Neural progenitor cell (in vitro differentiated cells): ENCODE results near the gene KDM4E. TPM values are rescaled to one million over a fixed set of nuclear protein-coding genes. Genes with fewer than 3 reads are reported as not detected.

Experiments used
- DNase-seq: peaks from one replicate; pipeline ENCODE4 v3.0.0-alpha.2; 2016; ENCODE audit warnings: low spot score
- H2AFZ ChIP-seq: fragments of 200-600 bp; sonication (generic); replicated peaks from 2 replicates; pipeline ENCODE4 v1.6.1; 2016; ENCODE audit warnings: antibody characterized with exemption
- H3F3A ChIP-seq: fragments of 200-600 bp; sonication (generic); 2 replicates; pipeline ENCODE4 v1.6.1; 2016; ENCODE audit warnings: antibody characterized with exemption, low read depth
- H3K27ac ChIP-seq: fragments of 200-600 bp; sonication (generic); 2 replicates; pipeline ENCODE4 v1.5.1; 2016; ENCODE audit warnings: mild to moderate bottlenecking
- H3K27me3 ChIP-seq: fragments of 200-600 bp; sonication (generic); 2 replicates; pipeline ENCODE4 v1.6.1; 2016; ENCODE audit warnings: mild to moderate bottlenecking, moderate library complexity
- H3K36me3 ChIP-seq: fragments of 200-600 bp; sonication (generic); 2 replicates; pipeline ENCODE4 v1.5.1; 2016
- H3K4me1 ChIP-seq: fragments of 200-600 bp; sonication (generic); 2 replicates; pipeline ENCODE4 v1.6.1; 2016; ENCODE audit warnings: mixed run types
- H3K4me2 ChIP-seq: fragments of 200-600 bp; sonication (generic); 2 replicates; pipeline ENCODE4 v1.6.1; 2016
- H3K4me3 ChIP-seq: fragments of 200-600 bp; sonication (generic); 2 replicates; pipeline ENCODE4 v1.5.1; 2016
- H3K79me2 ChIP-seq: fragments of 200-600 bp; sonication (generic); 2 replicates; pipeline ENCODE4 v1.6.1; 2016; ENCODE audit warnings: low read depth
- H3K9ac ChIP-seq: fragments of 200-600 bp; sonication (generic); 2 replicates; pipeline ENCODE4 v1.6.1; 2016
- H3K9me3 ChIP-seq: fragments of 200-600 bp; sonication (generic); 2 replicates; pipeline ENCODE4 v1.5.1; 2016; ENCODE audit warnings: low read depth
- H4K20me1 ChIP-seq: fragments of 200-600 bp; sonication (generic); 2 replicates; pipeline ENCODE4 v1.6.1; 2016; ENCODE audit warnings: low read depth
- H3K27ac Mint-ChIP-seq: 3 replicates; pipeline ENCODE4 v1.8.0; 2021; ENCODE audit warnings: mixed read lengths
- H3K27me3 Mint-ChIP-seq: 2 replicates; pipeline ENCODE4 v1.8.0; 2022; ENCODE audit warnings: low read depth, mild to moderate bottlenecking, inconsistent platforms, moderate library complexity, mixed read lengths; ENCODE audit not compliant: insufficient read depth
- H3K36me3 Mint-ChIP-seq: 3 replicates; pipeline ENCODE4 v1.8.0; 2021; ENCODE audit warnings: mixed read lengths
- H3K4me1 Mint-ChIP-seq: 3 replicates; pipeline ENCODE4 v1.8.0; 2021; ENCODE audit warnings: mixed read lengths
- H3K4me3 Mint-ChIP-seq: 3 replicates; pipeline ENCODE4 v1.8.0; 2021; ENCODE audit warnings: mild to moderate bottlenecking, moderate library complexity, mixed read lengths
- H3K9me3 Mint-ChIP-seq: 3 replicates; pipeline ENCODE4 v1.8.0; 2020; ENCODE audit warnings: mixed read lengths
- EZH2 ChIP-seq: fragments of 200-600 bp; sonication (generic); IDR thresholded peaks from 2 replicates; pipeline ENCODE4 v1.6.1; 2017; ENCODE audit warnings: antibody characterized with exemption, mild to moderate bottlenecking, moderate library complexity
- EZH2phosphoT487 ChIP-seq: fragments of 200-600 bp; sonication (generic); IDR thresholded peaks from 2 replicates; pipeline ENCODE4 v1.6.1; 2017; ENCODE audit warnings: antibody characterized with exemption
- total RNA-seq: library from RNA; depleted of rRNA; stranded (reverse); fragments of >200 nt; gene quantifications from 2 replicates; pipeline ENCODE4 v1.2.3, GENCODE V29; 2015; ENCODE audit warnings: low replicate concordance
- TF ChIP-seq, protein P1 (sequence below): fragments of 200-600 bp; sonication (generic); IDR thresholded peaks from 2 replicates; pipeline ENCODE4 v1.5.1; 2017; ENCODE audit warnings: antibody characterized with exemption, mild to moderate bottlenecking

KDM4E gene
- total RNA-seq: not detected in 2 replicates

DNA sequence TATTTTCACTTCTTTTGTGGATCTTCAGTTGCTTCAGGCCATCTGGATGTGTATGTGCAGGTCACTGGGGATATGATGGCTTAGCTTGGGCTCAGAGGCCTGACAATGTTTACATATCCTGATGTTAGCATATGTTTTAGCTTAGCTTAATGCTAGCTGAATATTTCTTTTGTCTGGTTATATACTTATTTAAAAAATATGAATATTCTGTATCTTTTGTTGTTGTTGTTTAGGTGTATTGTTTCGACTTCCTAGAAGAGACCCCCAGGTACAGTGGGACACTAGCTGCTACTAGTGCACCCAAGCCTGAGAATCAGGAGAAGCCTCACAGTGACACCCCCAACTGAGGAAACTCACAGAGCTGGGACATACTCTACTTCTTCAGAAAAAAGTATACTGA, at the start of gene KDM4E:
KDM4E (plus strand) TSS at position 301 of the 400 bp plus-strand sequence. CDS start 300 bp downstream, outside the sequence.
- H3K4me3 Mint-ChIP-seq: no peak within 1 kb of the TSS
- H3K9me3 ChIP-seq: no peaks in the 10 kb centered on the region
- no peak within 1 kb of the TSS for H3K27ac ChIP-seq
- no peak within 1 kb of the TSS for H3K4me2 ChIP-seq
- no peaks in the 10 kb centered on the region for H3K9me3 Mint-ChIP-seq
- H4K20me1 ChIP-seq: no peaks in the 10 kb centered on the region
- H3K4me1 Mint-ChIP-seq: no peaks in the 10 kb centered on the region
- no peaks in the 10 kb centered on the region for H3F3A ChIP-seq
- no peaks in the 10 kb centered on the region for H3K36me3 ChIP-seq
- H3K4me3 ChIP-seq: no peak within 1 kb of the TSS
- no peak within 1 kb of the TSS for H2AFZ ChIP-seq
- no peaks in the 10 kb centered on the region for H3K27me3 Mint-ChIP-seq
- no peaks in the 10 kb centered on the region for H3K36me3 Mint-ChIP-seq
- TF ChIP-seq EZH2: no peak
- TF ChIP-seq, protein P1, sequence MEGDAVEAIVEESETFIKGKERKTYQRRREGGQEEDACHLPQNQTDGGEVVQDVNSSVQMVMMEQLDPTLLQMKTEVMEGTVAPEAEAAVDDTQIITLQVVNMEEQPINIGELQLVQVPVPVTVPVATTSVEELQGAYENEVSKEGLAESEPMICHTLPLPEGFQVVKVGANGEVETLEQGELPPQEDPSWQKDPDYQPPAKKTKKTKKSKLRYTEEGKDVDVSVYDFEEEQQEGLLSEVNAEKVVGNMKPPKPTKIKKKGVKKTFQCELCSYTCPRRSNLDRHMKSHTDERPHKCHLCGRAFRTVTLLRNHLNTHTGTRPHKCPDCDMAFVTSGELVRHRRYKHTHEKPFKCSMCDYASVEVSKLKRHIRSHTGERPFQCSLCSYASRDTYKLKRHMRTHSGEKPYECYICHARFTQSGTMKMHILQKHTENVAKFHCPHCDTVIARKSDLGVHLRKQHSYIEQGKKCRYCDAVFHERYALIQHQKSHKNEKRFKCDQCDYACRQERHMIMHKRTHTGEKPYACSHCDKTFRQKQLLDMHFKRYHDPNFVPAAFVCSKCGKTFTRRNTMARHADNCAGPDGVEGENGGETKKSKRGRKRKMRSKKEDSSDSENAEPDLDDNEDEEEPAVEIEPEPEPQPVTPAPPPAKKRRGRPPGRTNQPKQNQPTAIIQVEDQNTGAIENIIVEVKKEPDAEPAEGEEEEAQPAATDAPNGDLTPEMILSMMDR: no peak
- TF ChIP-seq EZH2phosphoT487: no peak
- no peak for DNase-seq
- H3K27ac Mint-ChIP-seq: no peak within 1 kb of the TSS
- no peaks in the 10 kb centered on the region for H3K79me2 ChIP-seq
- H3K9ac ChIP-seq: no peak within 1 kb of the TSS
- no peaks in the 10 kb centered on the region for H3K4me1 ChIP-seq
- H3K27me3 ChIP-seq: no peaks in the 10 kb centered on the region

DNA sequence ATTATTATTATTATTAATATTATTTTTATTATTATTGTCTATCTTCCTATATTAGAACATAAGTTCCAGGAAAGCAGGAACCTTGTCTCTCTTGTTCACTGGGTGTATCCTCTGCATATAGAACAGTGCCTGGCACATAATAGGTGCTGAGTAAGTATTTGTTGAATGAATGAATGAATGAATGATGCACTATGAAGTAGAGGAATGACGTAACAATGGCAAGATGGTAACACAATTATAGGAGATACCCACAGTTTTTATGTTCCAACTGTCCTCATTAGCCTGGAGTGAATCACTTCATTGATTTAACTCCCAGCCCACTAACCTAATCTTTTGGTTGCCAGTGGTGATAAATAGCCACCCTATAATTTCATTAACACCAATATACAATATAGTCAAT, 49.5 kb upstream of the KDM4E start:
- Mint-ChIP-seq H3K27me3 (no peaks in the 10 kb centered on the region), H3K36me3 (peaks cover 6% of the 10 kb centered on the region), H3K4me1 (peaks cover 9% of the 10 kb centered on the region), H3K27ac (no peak overlapping the region), H3K4me3 (no peak overlapping the region), H3K9me3 (no peaks in the 10 kb centered on the region)
- peaks cover 8% of the 10 kb centered on the region for H3K4me1 ChIP-seq
- no peaks in the 10 kb centered on the region for H3K27me3 ChIP-seq
- peaks cover 33% of the 10 kb centered on the region for H3K79me2 ChIP-seq
- peaks cover 9% of the 10 kb centered on the region for H3K36me3 ChIP-seq
- H4K20me1 ChIP-seq: peaks cover 14% of the 10 kb centered on the region
- no peak overlapping the region for H2AFZ ChIP-seq
- H3K4me2 ChIP-seq: no peak overlapping the region
- H3K4me3 ChIP-seq: no peak overlapping the region
- peaks cover 26% of the 10 kb centered on the region for H3F3A ChIP-seq
- no peaks in the 10 kb centered on the region for H3K9me3 ChIP-seq
- no peak overlapping the region for H3K27ac ChIP-seq
- no peak for DNase-seq
- TF ChIP-seq, protein P1: no peak
- TF ChIP-seq EZH2phosphoT487: no peak
- no peak for TF ChIP-seq EZH2
- no peak overlapping the region for H3K9ac ChIP-seq

DNA sequence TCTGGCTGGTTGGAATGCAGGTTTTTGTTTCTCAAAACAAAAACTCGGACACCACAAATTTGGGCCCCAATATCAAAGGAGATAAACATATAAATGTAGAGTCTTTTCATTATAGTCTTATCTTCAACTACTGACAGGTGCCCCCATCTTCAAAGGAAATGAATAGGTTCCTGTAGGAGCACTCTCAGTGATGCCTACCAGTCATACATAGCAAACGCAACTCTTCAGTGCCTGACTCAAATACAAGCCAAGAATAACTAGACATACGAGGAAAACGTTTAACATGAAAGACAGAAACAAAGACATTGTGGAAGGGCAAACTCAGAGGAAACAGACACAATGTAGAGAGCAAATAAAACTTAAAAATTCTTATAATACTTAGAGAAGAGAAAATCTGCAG, 37.7 kb upstream of the KDM4E start:
- Mint-ChIP-seq H3K27ac (no peak overlapping the region), H3K36me3 (peaks cover 5% of the 10 kb centered on the region), H3K27me3 (peaks cover 3% of the 10 kb centered on the region), H3K4me1 (no peaks in the 10 kb centered on the region), H3K4me3 (no peak overlapping the region), H3K9me3 (no peaks in the 10 kb centered on the region)
- H3K79me2 ChIP-seq: no peaks in the 10 kb centered on the region
- peaks cover 22% of the 10 kb centered on the region for H3K27me3 ChIP-seq
- no peak for DNase-seq
- no peak overlapping the region for H3K4me2 ChIP-seq
- no peaks in the 10 kb centered on the region for H4K20me1 ChIP-seq
- no peak overlapping the region for H3K4me3 ChIP-seq
- H3K9ac ChIP-seq: no peak overlapping the region
- no peaks in the 10 kb centered on the region for H3K9me3 ChIP-seq
- TF ChIP-seq, protein P1: no peak
- no peak for TF ChIP-seq EZH2
- no peak for TF ChIP-seq EZH2phosphoT487
- H2AFZ ChIP-seq: no peak overlapping the region
- H3K36me3 ChIP-seq: no peaks in the 10 kb centered on the region
- H3K4me1 ChIP-seq: peaks cover under 1% of the 10 kb centered on the region
- no peak overlapping the region for H3K27ac ChIP-seq
- H3F3A ChIP-seq: peaks cover 4% of the 10 kb centered on the region
